ENCODE data around the gene CHST1.
A peak's percentile ranks its signal among the peaks of the same experiment; 100 is the strongest.

The CHST1 gene

DNA sequence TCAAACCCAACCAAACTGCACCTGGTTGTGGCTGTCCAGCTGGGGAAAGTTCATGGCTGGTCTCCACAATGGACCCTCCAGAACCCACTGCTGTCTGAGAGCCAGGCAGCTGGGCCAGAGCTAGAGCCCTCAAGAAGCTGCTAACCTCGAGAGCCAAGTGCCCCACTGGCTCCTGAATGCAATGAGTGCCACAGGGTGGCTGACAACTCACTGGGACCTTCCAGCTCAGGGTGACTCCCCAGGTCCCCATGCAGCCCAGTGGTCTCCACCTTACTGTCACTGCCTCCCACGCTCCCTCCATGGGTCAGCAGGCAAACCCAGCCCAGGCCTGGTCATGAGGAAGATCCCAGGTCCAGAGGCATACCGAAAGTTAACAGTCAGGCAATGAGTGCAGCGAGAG, 8.0 kb upstream of the CHST1 start:
- DNase-seq: peak; percentile 10

DNA sequence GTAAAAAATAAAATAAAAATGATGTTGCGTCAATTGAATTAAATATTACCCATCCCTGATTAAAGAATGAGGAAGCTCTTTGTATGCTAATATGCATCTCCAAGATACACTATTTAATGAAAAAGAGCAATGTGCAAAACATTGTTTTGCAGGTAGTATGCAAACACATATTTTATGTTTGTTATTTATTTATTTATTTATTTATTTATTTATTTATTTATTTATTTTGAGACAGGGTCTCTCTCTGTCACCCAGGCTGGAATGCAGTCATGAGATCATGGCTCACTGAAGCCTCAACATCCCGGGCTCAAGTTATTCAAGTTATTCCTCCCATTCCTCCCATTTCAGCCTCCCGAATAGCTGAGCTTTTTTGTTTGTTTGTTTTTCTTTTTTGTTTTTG, 7.2 kb upstream of the CHST1 start:
- no peak for DNase-seq

DNA sequence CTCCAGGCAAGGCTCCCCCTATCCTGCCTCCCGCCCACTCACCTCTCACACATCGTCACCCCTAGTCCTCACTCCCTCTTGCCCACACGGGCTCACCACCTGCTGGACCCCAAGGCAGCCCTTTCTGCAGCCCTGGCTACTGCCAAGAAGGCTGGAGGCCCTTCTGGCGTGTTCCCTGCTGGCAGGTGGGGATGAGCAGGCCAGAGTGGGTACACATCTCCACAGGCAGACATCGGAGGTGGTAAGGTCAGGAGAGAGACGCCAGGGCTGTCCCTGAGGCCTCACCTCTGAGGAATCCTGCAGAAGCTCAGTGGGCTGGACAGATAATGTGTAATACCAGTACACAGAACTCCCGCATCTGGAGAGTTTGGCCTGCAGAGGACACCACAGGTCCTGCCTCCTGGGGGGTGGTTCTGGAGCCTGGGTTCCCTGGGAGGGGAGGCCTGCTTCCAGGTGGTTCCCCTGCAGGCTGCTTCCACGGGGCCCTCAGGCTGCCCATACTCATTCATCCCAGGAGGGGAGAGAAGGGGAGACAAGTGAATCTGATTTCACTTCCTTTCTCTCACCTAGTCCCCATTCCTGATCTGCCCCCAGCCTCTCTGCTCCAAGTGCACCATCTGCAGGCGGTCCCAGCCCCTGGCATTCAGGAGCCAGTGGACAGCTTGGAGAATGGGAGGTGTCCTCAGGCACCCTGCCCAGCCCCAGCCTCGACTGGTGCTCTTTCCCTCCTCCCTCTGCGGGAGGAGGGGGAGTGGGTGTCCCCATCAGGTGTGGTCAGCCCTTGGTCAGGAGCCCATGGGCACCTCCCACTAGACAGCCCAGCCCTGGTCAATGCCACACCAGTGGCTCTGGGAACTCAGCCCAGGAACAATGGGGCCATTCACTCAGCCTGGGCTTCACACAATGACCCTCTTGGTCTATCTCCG, 6.1 kb upstream of the CHST1 start:
- no peak for DNase-seq

DNA sequence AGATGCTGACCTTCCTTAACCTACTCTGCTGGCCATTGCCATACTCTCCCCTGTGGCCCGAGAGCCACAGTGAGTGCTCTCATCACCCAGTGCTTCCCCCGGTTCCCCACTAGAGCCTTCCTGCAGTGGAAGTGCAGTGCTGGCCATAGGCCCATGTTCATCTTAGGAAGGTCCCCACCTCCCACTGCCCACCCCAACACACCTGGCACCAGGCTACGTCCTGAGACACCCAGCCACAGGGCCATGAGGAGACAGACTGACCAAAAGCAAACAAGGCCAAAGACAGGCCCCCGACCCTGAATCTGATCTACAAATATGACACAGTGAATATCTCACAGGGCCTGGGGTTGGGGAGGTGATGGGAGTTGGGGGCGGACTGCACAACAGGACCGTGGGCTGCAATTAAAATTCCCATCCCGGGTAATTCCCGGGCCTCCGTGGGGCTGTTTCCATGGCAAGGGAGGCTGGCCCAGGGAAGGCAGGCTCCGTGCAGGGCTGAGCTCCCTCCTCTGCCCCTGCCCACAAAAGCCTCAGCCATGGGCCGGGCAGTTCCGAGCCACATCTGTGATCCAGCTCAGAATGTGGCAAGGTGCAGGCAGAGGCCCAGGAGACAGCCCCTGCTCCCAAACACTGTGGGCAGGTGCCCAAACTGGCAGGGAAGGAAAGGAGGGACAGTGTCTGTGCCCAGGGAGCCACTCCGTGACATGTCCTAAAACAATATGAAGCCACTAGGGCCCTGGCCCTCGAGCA, 5.1 kb upstream of the CHST1 start:
- DNase-seq: no peak

DNA sequence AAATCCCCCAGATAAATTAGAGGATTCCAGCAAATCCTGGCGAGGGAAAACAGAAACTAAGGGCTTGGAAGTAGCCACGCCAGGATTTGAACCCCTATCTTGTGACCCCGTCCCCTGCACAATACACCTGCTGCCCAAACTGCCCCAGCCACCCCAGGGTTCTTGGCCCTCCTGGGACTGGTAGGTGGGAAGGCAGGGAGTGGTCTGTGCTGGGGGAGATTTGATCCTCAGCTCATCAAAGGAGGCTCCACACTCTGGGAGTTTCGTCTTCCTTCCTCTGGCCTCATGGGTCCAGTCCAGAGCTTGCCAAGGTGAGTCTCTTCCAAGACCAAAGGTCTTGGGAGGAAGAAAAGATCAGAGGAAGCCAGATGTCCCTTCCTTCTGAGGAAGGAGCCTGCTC, 4.5 kb upstream of the CHST1 start:
- DNase-seq: no peak

DNA sequence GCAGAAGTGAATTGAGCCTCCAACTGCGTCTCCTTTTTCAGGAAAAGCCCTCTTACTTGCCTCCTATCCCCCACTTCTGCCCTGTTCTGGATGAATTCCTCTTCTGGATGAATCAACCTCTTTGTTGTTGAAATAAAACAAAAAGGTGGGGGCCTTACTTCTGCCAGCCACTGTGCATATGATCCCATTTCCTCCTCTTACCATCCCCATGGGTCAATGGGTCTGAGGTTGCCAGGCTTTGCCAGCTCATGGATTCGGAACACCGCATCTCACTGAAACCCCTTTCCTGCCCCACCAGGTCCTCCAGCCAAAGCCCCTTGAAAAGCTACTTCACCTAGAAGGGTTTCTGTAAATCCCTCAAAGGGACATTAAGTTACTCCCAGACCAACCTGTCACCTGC, 3.7 kb upstream of the CHST1 start:
- peak; percentile 51 for DNase-seq

DNA sequence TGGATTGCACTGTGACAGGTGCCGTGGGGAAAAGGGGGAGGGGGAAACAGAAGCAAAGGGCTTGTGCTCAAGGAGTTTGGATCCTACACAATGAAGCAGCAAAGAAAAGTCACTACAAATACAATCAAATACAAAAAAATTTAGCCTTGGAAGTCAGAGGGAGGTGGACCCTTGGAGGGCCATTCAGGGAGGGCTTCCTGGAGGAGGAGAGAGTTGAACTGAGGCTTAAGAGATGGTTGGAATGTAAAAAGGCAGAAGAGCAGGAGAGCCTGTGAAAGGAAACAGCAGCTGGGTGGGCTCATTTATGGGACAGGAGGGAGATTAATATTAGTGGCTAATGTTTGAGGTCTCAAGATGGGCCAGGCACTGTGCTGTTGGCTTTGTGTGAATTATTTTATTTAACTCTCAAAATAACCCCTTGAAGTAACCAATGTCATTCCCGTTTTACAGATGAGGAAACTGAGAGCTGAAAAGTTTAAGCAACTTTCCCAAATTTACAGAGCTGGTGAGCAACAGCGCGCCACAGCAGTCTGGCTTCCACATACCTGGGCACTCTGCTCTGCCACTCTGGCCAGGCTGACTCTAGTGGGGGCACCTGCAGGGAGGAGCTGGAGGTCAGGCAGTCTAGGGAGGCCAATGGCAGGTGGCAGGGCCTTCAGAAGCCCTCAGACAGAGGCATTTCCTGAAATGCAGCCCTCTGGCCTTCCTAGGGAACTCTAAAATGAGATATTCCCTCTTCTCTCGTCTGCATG, 2.7 kb upstream of the CHST1 start:
- no peak for DNase-seq

DNA sequence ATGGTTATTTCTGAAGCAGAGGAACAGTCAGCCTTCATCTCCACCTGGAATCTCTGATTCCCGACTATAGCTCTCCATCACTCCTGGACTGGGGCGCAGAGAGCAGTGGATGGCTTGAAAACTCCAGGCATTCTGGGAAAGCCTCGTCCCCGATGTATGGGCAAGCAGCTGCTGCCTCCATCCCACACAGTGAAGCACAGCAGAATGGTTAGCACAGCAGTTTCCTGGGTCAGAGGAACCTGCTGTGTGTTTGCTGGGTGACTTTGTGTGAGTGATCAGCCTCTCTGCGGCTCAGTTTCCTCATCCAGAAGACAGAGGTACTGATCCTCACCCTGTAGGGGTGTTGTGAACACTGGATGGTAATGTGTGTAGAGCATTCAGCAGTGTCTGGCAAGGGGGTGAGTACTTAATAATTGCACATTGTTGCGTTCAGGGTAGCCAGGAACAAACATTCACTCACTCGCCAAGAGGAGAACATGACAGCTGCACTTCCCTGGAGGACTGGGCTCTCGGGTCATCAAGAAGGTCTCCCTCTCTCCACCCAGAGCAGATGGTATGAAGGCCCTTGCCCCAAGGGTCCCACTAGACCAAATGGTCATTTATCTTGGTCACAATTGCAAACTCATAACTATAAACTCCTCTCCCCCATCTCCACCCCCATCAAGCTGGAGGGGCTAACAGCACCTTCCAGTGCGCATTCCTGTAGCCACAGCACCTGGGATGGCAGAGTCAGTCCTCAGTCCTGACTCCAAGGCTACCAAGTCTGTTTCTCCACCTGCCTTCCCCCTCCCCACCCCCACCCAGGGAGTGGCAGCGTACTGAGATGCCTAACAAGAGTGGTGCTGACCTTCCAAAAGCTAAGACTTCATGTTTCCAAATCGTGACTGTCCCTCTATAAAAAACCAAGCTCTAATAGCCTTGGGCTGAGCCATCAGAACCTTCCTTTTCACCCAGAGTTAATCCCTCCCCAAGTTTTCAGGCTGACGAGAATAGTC, 1.5 kb upstream of the CHST1 start:
- no peak for DNase-seq

DNA sequence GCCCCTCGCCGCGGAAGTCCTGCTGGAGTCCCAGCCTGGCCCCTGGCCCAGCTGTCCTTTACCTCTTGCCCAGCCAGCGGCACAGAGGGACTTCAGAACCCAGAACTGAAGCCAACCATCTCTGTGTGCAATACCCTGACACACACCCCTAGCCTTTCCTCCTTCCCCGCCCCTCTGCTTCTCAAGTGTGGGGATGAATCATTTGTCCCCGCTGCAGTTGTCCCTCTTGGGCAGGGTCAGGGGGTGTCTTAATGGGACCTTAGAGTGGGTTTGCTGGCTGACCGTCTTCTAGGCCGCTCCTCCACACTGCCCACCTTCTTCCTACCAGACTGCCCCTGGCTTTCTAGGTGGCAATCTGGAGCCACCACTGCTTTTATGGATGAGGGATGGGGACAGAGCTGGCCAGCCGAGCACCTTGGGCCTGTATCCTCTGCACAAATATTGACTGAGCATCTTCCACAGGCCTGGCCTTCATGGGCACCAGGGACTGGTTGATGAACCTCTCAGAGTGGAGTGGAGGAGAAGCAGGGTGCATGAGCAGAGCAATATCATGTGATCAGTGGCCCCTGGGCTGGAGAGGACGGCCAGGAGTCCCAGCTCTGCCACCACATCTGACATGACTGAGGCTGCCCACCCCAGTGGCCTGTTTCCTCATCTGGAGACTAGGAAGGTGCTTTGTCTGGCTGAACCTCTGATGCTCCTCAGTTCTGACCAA, 668 bp upstream of the CHST1 start:
- no peak for DNase-seq

DNA sequence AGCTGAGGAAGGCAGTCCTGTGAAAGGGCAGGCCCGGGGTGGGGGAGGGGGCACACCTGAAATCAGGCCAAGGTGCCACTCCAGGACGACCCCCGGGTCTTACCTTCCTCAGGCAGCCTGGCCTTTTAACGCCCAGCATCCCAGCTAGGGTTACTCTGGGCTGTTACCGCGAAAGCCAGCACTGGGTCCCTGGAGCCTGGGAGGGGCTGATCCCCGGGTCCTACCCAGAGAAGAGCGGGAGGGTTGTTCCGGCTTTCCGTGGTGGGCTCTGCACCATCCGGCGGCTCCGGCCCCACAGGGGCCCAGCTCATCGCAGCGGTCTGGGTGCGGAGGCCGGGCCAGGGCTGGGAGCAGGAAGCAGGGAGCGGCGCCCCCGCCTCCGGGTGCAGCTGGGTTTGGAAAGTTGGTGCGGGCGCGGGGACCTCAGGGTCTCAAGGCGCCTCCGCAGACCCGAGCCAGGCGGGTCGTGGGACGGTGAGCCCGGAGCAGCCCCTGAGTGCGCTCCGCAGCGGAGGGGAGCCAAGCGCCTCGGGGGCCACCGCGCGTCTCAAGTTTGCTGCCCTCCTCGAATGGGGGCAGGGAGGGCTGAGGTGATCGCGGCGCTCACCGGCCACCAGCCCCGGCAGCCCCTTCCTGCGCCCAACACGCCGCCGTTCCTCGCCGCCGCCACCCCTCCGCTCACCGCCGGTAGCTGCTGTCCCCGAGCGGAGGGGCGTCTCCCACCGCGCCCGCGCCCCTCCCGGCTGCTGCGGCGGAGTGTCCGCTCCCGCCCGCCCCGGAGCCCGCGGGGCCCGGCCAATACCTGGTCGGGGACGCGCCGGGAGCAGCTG, 831 bp downstream of the CHST1 start:
- DNase-seq: no peak

DNA sequence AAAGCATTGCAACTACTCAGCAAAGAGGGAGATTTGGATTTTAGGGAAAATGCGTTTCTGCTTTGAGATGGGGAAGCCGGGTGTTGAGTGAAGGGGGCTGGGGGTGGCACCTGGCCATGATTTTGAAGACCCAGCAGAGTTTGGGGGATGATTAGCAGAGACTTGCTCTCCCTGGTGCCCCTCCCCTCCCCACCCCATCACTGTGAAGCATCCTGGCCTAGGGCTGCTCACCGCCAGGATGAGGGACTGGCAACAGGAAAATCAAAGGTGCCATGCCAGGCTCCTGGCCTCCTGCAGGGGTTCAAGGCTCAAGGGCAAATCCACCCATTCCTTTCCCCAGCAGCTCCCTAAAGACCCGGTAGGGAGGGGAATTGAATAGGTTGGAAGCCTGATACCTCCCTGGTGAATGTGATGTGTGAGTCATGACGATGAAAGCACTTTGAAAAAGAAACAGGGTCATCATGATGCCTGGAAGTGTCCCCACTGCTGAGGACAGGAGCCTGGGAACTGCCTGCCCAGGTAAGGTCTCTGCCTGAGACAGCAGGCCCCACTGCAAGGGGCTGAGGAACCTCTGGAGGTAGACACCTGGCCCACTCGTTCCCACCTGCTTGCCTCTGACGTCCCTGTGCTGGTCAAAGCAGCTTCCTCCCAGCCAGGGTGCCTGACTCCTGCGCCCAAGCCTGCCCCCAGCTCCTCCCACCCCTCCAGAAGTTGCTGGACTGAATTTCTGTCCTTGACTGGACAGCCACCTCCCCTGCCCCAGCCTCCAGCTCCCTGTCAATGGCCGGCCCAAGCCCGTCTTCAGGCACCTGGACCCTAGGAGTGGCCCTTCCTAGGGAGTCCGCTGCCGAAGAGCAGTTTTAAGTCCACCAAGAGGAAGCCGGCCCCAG, 1.7 kb downstream of the CHST1 start:
- no peak for DNase-seq

DNA sequence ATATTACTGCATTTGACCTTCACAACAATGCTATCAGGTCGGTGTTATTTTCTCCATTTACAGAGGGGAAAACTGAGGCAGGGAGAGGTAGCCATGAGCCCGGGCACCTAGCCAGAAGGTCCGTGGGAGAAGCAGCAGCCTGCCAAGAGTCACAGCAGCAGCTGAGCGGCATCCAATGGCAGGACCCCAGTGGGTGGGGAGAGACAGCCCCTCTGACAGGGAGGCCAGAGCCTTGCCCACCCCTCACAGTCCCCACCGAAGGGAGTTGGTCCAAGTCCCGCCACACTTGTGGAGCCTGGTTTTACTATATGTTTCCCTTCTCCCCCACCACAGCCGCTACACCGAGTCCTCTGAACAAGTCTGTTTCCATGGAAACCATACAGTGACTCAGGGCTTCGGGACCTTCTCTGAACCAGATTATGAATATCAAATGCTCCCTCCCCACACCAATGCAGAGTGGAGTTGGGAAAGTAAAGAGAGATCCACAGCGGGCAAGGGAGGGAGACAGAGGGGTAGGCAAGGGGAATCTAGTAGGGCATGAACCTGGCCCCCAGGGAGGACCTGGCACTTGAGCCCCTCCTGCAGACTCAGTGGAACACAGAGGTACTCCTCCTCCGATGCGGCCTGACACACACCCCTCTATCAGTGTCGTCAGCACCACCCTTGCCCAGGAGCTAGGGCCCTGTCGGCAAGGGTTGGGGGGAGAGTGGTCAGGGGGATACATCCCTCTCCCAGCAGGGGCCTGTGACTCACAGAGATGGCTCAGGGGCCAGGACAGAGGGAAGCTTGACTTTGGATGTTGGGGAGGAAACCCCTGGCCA, 2.5 kb downstream of the CHST1 start:
- DNase-seq: peak; percentile 31

DNA sequence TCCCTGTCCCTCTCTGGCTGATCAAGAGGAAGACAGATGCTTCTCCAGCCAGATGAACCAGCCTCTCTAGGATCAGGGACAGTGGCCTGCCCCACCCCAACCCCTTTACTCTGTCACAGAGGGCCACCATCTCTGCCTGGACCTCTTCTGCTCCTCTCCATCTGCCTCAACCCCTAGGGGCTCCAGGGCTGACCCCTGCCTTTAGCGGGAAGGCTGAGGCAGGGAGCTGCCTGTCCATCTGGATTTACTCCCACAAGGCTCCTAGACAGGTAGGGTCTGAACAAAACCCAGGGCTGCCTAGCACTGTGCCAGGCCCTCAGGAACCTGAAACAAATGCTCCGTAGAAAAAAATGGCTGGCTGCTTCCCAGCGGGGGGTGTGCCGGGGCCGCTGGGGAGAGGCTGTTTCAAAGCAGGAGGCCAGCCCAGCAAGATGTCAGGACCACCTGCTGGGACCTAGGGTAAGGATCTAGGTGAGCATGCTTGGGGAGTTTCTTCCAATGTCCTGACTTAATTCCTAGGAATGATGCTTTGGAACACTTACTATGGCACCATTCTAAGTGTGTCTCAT, 3.2 kb downstream of the CHST1 start:
- no peak for DNase-seq

DNA sequence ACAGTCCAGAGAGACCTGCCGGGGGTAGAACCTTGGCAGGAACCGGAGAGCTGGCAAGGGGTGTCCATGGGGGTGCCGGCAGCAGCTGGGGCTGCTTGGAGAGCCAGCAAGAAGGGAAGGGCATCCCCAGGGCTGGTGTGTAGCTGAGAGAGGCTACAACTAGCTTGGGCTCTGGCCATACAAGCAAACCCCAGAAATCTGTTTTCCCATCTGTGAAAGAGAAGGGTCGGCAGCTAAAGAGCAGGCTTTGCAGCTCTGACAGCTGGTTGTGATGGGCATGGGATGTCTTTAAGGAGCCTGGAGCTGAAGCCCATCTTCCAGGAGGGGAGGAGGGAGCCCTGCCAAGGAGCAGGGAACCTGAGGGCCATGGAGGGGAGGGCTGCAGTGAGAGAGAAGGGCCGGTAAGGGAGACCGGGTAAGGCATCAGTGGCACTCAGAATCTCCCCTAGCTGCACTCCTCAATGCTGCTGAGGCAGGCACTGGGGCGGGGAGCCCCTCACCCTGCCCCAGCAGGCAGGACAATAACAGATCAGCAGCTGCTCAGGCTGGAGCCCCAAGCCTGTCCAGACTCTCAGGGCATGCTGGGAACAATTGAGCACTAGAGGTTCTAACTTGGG, 3.9 kb downstream of the CHST1 start:
- peak; percentile 8 for DNase-seq

DNA sequence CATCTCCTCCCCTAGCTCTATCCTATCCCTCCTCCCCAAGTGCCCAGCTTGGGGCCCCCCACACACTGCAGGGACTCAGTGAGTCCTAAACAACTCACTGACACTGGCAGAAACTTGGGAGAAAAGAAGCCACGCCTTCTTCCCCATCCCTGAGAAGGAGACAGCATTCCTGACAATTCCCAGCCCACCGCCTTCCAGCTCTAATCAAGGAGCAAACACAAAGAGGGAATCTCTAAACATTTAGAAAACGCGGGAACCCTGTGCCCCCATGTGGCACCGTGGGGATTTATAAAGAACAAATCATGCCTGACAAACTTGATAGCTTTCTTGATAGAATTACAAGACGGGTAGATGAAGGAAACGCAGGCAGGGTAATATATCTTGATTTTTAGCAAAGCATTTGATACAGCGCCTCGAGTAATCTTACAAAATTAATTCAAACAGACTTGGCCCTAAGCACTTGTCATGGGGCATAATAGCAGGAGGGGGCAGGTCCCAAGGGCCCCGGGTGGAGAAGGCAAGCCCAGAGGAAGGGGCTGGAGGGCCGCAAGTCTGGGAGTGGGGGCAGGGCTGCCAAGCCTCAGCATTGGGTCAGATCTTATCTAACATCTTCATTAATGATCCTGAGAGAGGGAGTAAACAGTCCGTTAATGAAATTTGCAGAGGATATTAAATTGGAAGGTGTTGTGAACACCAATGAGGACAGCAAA, 4.5 kb downstream of the CHST1 start:
- peak; percentile 42 for DNase-seq

DNA sequence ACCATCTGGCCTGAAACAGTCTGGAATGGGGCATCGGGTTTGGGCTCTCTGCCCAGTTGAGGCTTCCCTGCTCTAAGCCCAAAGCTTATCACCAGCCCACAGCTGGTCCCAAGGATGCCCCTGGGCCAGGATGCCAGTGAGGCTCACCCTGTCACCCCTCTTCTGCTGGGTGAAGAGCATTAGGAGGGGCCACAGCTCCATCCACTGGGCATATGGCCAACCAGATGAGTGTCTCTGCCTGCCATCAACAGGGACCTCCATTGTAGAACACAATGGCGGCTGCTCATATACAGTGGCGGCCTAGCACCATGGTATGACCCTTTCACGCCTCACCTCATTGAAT, 5.6 kb downstream of the CHST1 start:
- peak; percentile 15 for DNase-seq

Measured in DMS79 treated with DMSO at 0.1 percent for 48 hours (cell line).